Measurements from ENCODE around the gene LRRC27.
A peak's percentile ranks its signal among the peaks of the same experiment; 100 is the strongest.

LRRC27 gene

GRCh38 chr10:132390921-132391675, 59.1 kb downstream of the LRRC27 start:
- DNase-seq (ENCODE audit: low read depth): no peak

GRCh38 chr10:132391676-132392020, 59.7 kb downstream of the LRRC27 start:
- DNase-seq (ENCODE audit: low read depth): no peak

GRCh38 chr10:132392184-132392800, 60.3 kb downstream of the LRRC27 start:
- no peak for DNase-seq (ENCODE audit: low read depth)

GRCh38 chr10:132392811-132393694, 61.1 kb downstream of the LRRC27 start:
- DNase-seq (ENCODE audit: low read depth): peak; percentile 81

- no peak for DNase-seq (ENCODE audit: low read depth)
Observed at GRCh38 chr10:132393695-132394181, 61.7 kb downstream of the LRRC27 start.

GRCh38 chr10:132394201-132394811, 62.3 kb downstream of the LRRC27 start:
- no peak for DNase-seq (ENCODE audit: low read depth)

- no peak for DNase-seq (ENCODE audit: low read depth)
Observed at GRCh38 chr10:132394936-132395703, 63.1 kb downstream of the LRRC27 start.

- no peak for DNase-seq (ENCODE audit: low read depth)
Observed at GRCh38 chr10:132395704-132396493, 63.9 kb downstream of the LRRC27 start.

- DNase-seq (ENCODE audit: low read depth): no peak
Observed at GRCh38 chr10:132396494-132397035, 64.6 kb downstream of the LRRC27 start.

GRCh38 chr10:132397036-132397541, 65.1 kb downstream of the LRRC27 start, which contains the start of gene PWWP2B:
PWWP2B (plus strand) TSS chr10:132397200; CDS start chr10:132397227, 27 bp downstream.
- no peak for DNase-seq (ENCODE audit: low read depth)

GRCh38 chr10:132397671-132398565, 65.9 kb downstream of the LRRC27 start:
- no peak for DNase-seq (ENCODE audit: low read depth)

GRCh38 chr10:132398566-132398991, 66.6 kb downstream of the LRRC27 start:
- DNase-seq (ENCODE audit: low read depth): no peak

- no peak for DNase-seq (ENCODE audit: low read depth)
Observed at GRCh38 chr10:132399117-132400035, 67.4 kb downstream of the LRRC27 start.

GRCh38 chr10:132400041-132400546, 68.1 kb downstream of the LRRC27 start:
- no peak for DNase-seq (ENCODE audit: low read depth)

- no peak for DNase-seq (ENCODE audit: low read depth)
Observed at GRCh38 chr10:132400547-132401151, 68.7 kb downstream of the LRRC27 start.

- DNase-seq (ENCODE audit: low read depth): no peak
Observed at GRCh38 chr10:132401401-132402118, 69.6 kb downstream of the LRRC27 start.

Data from amniotic epithelial cell (primary cell).